HL-60 (cell line): ENCODE measurements around the gene MACF1.
A peak's percentile ranks its signal among the peaks of the same experiment; 100 is the strongest.

Experiments
- DNase-seq, 2 experiments: peaks; one replicate each; pipeline ENCODE4 v3.0.0-alpha.2; 2010 to 2020; ENCODE audit warnings: low read depth in 1 of 2, low spot score in 1 of 2
- H3K27ac ChIP-seq: fragments of 250-450 bp; sonication (Bioruptor Pico); replicated peaks from 2 replicates; pipeline ENCODE4 v1.5.1; 2020; ENCODE audit warnings: mild to moderate bottlenecking, moderate library complexity
- H3K27me3 ChIP-seq: fragments of 250-450 bp; sonication (Bioruptor Pico); 2 replicates; pipeline ENCODE4 v1.5.1; 2021; ENCODE audit warnings: mild to moderate bottlenecking, moderate library complexity; ENCODE audit not compliant: insufficient read depth, poor library complexity, severe bottlenecking
- H3K4me3 ChIP-seq: replicated peaks from 2 replicates; pipeline ENCODE4 v1.5.1; 2011; ENCODE audit warnings: mild to moderate bottlenecking, control low read depth, low read length; ENCODE audit not compliant: insufficient read depth
- CTCF ChIP-seq: IDR thresholded peaks from one replicate; pipeline ENCODE4 v1.5.1; 2011; ENCODE audit warnings: low read length, control low read depth, inconsistent platforms; ENCODE audit not compliant: insufficient read depth
- GABPA ChIP-seq: IDR thresholded peaks from 2 replicates; pipeline ENCODE4 v1.6.1; 2012; ENCODE audit warnings: low read depth
- POLR2AphosphoS5 ChIP-seq: IDR thresholded peaks from 2 replicates; pipeline ENCODE4 v1.6.1; 2012; ENCODE audit warnings: low read depth
- REST ChIP-seq: IDR thresholded peaks from 2 replicates; pipeline ENCODE4 v1.6.1; 2012; ENCODE audit warnings: low read depth; ENCODE audit not compliant: insufficient replicate concordance
- SPI1 ChIP-seq: IDR thresholded peaks from 2 replicates; pipeline ENCODE4 v1.6.1; 2012; ENCODE audit warnings: low read depth, mild to moderate bottlenecking, borderline replicate concordance

Gene MACF1

GRCh38 chr1:39488793-39489566, 284.5 kb downstream of the MACF1 start:
- peaks cover 20% of the 10 kb centered on the region for H3K27me3 ChIP-seq
- TF ChIP-seq CTCF (no peak), POLR2AphosphoS5 (no peak), REST (no peak), GABPA (no peak), SPI1 (no peak)
- H3K4me3 ChIP-seq: no peak overlapping the region
- no peak overlapping the region for H3K27ac ChIP-seq
- peak in 1 of 2 experiments; percentile 20 for DNase-seq

GRCh38 chr1:39489567-39490239, 285.2 kb downstream of the MACF1 start:
- peaks cover 20% of the 10 kb centered on the region for H3K27me3 ChIP-seq
- H3K27ac ChIP-seq: no peak overlapping the region
- no peak overlapping the region for H3K4me3 ChIP-seq
- no peak for TF ChIP-seq SPI1
- no peak for TF ChIP-seq CTCF
- no peak for TF ChIP-seq GABPA
- no peak for TF ChIP-seq REST
- TF ChIP-seq POLR2AphosphoS5: no peak
- no peak for DNase-seq

GRCh38 chr1:39490596-39491145, 286.2 kb downstream of the MACF1 start:
- no peak for DNase-seq
- Histone ChIP-seq H3K27ac (no peak overlapping the region), H3K27me3 (peaks cover 20% of the 10 kb centered on the region), H3K4me3 (no peak overlapping the region)
- TF ChIP-seq GABPA: no peak
- no peak for TF ChIP-seq REST
- TF ChIP-seq POLR2AphosphoS5: no peak
- TF ChIP-seq SPI1: no peak
- TF ChIP-seq CTCF: no peak
